ENCODE data around the gene BEX4.
A peak's percentile ranks its signal among the peaks of the same experiment; 100 is the strongest.
"Not testable (repeated sequence)": the region's sequence is repeated elsewhere in the genome, so short reads cannot be mapped to it uniquely, and the experiment has no call there.

BEX4 gene, protein sequence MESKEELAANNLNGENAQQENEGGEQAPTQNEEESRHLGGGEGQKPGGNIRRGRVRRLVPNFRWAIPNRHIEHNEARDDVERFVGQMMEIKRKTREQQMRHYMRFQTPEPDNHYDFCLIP

GRCh38 chrX:103214870-103215424 lies at the start of gene BEX4:
Gene BEX4, plus strand, starts transcription at chrX:103215108. Its CDS starts 1,046 bp downstream, at chrX:103216154.
- DNase-seq (ENCODE audit: low spot score): peak; percentile 45

DNA sequence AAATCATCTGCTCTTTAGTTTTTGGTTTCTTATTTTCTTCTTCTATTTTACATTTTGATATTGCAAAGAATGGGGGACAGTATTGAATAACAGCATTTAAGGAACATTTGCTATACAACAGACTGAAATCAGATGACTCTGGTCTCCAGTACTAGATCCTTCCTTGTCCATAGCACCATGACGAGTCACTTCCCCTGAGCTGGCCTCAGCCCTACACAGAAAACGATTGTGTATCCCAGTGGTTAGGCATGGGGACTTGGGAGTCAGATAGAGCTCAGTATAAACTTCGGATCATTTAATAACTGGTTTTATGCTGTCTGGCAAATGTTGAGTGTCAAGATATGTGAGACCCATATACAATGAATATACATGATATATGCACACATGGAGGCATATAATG lies 44.7 kb upstream of the BEX4 start:
- DNase-seq (ENCODE audit: low spot score): no peak

- DNase-seq (ENCODE audit: low spot score): no peak
These were observed 43.6 kb upstream of the BEX4 start for GRCh38 chrX:103171353-103171752.

- DNase-seq (ENCODE audit: low spot score): not testable (repeated sequence)
These were observed 39.7 kb upstream of the BEX4 start for GRCh38 chrX:103175256-103175655.

DNA sequence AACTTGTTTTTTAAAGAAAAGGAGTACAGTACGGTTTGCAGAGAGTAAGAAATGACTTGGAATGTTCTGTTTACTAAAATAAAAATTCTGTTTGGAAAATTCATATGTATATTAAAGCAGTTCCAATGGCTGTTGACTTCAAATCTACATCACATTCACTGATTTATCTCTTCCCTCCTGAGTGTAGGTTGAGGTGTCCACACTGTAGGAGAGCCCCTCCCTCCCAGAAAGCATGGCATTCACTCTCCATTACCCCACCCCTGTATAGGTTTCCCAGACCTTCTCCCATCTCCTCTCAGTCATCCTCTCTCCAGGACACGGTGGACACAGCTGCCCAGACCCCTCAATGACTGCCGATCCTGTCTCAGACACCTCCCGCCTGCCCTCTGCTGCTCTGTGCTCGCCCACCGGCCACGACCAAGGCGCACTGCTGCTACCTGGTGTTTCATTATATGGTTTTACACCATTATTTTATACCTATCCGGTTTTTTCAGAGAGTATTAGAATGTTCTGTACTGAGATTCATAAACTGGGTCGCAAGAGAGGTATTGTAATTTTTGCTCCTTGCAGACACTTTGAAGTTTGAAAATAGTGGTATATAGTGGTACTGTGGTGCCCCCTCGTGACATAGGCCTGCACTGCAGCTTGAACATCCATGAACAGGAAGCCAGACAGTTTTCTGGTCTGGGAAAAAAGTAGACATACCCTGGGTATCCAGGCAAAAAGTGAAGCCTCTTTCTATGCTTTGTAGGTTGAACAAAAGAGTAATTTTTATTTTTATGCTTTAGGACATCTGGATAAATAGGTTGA lies 38.8 kb upstream of the BEX4 start:
- peak; percentile 53 for DNase-seq (ENCODE audit: low spot score)

- no peak for DNase-seq (ENCODE audit: low spot score)
These were observed 37.4 kb upstream of the BEX4 start for GRCh38 chrX:103177556-103177955.

GRCh38 chrX:103183912-103184311 lies 31.0 kb upstream of the BEX4 start:
- no peak for DNase-seq (ENCODE audit: low spot score)

GRCh38 chrX:103187953-103188475 lies 26.9 kb upstream of the BEX4 start:
- no peak for DNase-seq (ENCODE audit: low spot score)

GRCh38 chrX:103197721-103198306 lies 17.1 kb upstream of the BEX4 start:
- DNase-seq (ENCODE audit: low spot score): no peak

DNA sequence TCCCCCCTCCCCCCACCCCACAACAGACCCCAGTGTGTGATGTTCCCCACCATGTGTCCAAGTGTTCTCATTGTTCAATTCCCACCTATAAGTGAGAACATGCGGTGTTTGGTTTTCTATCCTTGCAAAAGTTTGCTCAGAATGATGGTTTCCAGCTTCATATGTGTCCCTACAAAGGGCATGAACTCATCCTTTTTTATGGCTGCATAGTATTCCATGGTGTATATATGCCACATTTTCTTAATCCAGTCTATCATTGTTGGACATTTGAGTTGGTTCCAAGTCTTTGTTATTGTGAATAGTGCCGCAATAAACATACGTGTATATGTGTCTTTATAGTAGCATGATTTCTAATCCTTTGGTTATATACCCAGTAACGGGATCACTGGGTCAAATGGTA lies 16.2 kb upstream of the BEX4 start:
- not testable (repeated sequence) for DNase-seq (ENCODE audit: low spot score)

DNA sequence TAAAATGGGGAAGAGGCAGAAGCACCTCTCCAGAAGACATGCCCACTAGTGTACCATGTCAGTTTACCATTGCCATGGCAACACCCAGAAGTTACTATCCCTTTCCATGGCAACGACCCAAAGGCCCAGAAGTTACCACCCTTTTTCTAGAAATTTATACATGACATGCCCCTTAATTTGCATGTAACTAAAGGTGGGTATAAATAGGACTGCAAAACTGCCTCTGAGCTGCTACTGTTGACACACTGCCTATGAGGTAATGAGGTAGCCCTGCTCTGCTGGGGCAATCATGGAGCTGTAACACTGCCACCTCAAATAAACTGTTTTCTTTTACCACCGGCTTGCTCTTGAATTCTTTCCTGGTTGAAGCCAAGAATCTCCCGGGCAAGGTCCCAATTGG lies 13.9 kb upstream of the BEX4 start:
- peak; percentile 15 for DNase-seq (ENCODE audit: low spot score)

GRCh38 chrX:103210056-103210455 lies 4.9 kb upstream of the BEX4 start:
- DNase-seq (ENCODE audit: low spot score): no peak

GRCh38 chrX:103211012-103211715 lies 3.7 kb upstream of the BEX4 start:
- DNase-seq (ENCODE audit: low spot score): peak; percentile 58

DNA sequence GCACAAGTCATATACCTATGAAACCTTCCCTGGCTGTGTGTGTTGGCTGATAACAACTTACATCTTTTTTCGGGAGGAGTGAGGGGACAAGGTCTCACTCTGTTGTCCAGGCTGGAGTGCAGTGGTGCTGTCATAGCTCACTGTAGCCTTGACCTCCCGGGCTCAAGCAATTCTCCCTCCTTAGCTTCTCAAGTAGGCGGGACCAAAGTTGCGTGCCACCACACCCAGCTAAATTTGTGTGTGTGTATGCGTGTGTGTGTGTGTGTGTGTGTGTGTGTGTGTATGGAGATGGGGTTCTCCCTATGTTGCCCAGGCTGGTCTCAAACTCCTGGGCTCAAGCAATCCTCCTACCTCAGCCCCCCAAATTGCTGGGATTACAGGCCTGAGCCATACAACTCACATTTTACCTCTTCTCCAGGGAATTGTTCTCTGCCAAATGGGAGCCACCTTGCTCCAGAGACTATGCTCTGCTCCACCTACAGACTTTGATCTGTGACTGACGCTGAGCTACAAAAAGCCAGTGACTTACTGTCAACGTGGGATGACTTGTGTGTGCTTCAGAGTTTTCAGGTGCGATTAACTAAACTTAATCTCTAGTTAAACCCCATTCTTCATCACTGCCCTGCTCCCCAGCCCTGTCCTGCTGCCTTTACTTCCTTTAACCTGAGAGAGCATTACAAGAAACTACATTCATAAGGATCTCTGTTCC lies 2.0 kb upstream of the BEX4 start:
- DNase-seq (ENCODE audit: low spot score): no peak

- no peak for DNase-seq (ENCODE audit: low spot score)
These were observed 600 bp downstream of the BEX4 start for GRCh38 chrX:103215425-103215991.

DNA sequence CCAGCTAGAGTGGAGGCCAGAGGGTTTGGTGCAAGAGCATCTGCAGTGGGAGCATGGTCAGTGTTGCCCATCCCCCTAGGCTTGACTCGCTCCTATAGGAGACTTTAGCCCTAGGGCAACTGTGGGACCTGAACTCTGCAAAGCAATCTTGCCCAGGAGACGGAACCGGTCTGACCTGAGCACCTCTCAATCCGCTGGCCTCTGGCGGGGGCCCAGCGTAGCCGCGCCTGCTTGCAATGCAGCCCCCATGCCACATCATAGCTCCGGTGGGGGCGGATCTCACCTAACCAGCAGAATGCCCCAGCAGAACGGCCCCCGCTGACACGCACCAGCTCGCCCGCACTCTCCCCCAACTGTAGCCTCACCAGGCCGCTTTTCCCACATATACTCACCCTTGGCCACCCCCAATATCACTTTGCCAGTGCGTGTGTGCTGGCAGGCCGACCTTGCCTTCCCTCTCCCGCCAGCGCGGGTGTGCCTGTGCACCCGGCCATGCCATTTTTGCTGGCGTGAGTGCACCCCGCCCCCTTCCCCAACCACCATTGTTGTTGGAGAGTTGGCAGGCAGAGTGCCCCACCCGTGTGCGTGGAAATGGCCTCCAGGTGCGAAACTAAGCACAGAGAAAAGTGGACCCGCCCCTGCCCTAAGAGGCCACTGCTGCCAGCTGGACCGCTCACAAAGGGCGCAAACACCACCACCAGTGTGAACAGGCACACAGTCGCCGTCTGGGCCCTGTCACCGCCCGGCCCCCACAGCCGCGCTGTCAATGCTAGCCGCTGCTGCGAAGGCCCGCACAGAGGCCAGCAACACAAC lies 5.8 kb downstream of the BEX4 start:
- no peak for DNase-seq (ENCODE audit: low spot score)

- not testable (repeated sequence) for DNase-seq (ENCODE audit: low spot score)
These were observed 11.0 kb downstream of the BEX4 start for GRCh38 chrX:103225918-103226317.

DNA sequence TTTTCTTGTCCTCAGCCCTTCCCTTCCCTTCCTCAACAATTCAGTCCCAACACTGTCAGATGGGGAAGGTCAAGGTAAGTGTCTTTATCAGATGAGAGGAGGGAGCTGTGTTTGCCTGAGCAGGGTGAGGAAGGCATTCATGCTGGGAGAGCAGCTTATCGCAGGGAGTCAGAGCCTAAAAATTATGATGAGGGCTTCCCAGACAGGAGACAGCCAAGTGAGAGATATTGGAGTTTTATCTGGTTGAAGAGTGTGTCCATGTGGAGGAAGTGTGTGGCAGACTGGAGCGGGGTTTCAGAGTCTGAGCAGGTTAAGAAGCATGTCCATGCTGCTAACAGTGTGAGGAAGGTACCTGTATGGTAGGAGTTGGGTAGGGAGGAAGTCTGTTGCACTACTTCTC lies 18.4 kb downstream of the BEX4 start:
- DNase-seq (ENCODE audit: low spot score): no peak

DNA sequence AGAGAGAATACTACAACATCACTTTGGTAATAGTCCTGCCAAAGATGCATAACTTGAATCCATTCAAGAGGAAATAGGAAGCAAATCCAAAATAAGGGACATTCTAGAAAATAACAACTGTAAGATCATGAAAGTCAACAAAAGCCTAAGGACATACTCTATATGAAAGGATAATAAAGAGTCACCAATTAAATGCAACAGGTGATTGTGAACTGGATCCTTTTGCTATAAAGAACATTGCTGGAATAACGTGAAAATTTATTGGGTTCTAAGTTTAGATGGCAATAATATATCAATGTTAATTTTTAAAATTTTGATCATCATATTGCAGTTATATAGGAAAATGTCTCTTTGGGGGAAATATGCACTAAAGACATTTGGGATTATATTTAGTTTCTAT lies 20.0 kb downstream of the BEX4 start:
- DNase-seq (ENCODE audit: low spot score): no peak

GRCh38 chrX:103235608-103236007 lies 20.7 kb downstream of the BEX4 start:
- DNase-seq (ENCODE audit: low spot score): not testable (repeated sequence)

Measured in NAMALWA (cell line).